Left renal cortex interstitium (tissue), 4 donors: Measurements from ENCODE around the gene SEC16A. TPM values are rescaled to one million over a fixed set of nuclear protein-coding genes. Genes with fewer than 3 reads are reported as not detected.

ENCODE experiments used
- DNase-seq, 4 donors: peaks; one replicate each; pipeline ENCODE4 v3.0.0-alpha.2; 2013; ENCODE audit warnings: low read depth in 4 of 4, low spot score in 2 of 4, missing footprints in 1 of 4
- polyA plus RNA-seq, 4 donors: library from polyadenylated mRNA; unstranded; fragments of 120-200 nt; gene quantifications; one replicate each; pipeline ENCODE4 v1.2.1, GENCODE V29; 2013; ENCODE audit not compliant: insufficient read length in 4 of 4

The SEC16A gene
- polyA plus RNA-seq, 4 donors = 51.9 to 68.5 (median 62.4) TPM

GRCh38 chr9:136444102-136444501 is 38.7 kb downstream of the SEC16A start:
- no peak for DNase-seq

- no peak for DNase-seq
Measured at GRCh38 chr9:136443687-136444086, 39.2 kb downstream of the SEC16A start.

GRCh38 chr9:136443087-136443486 is 39.8 kb downstream of the SEC16A start:
- no peak for DNase-seq

GRCh38 chr9:136442265-136442664 is 40.6 kb downstream of the SEC16A start:
- no peak for DNase-seq

GRCh38 chr9:136441681-136442245 is 41.1 kb downstream of the SEC16A start:
- no peak for DNase-seq

GRCh38 chr9:136441191-136441680 is 41.6 kb downstream of the SEC16A start:
- no peak for DNase-seq

GRCh38 chr9:136439481-136440408 is 43.1 kb downstream of the SEC16A start, which contains the start of gene INPP5E:
Gene INPP5E, minus strand, starts transcription at chr9:136439845. Its CDS starts 426 bp downstream, at chr9:136439419.
- DNase-seq = peak; percentile 23 to 61 (median 33)

GRCh38 chr9:136438548-136439480 is 44.0 kb downstream of the SEC16A start:
- no peak for DNase-seq

GRCh38 chr9:136437839-136438547 is 44.8 kb downstream of the SEC16A start:
- no peak for DNase-seq

GRCh38 chr9:136437430-136437829 is 45.4 kb downstream of the SEC16A start:
- no peak for DNase-seq

GRCh38 chr9:136436055-136436634 is 46.7 kb downstream of the SEC16A start:
- no peak for DNase-seq

- no peak for DNase-seq
Measured at GRCh38 chr9:136434580-136435169, 48.2 kb downstream of the SEC16A start.

- DNase-seq = no peak
Measured at GRCh38 chr9:136433849-136434579, 48.8 kb downstream of the SEC16A start.

- no peak for DNase-seq
Measured at GRCh38 chr9:136433043-136433715, 49.7 kb downstream of the SEC16A start.

- no peak for DNase-seq
Measured at GRCh38 chr9:136432591-136432990, 50.2 kb downstream of the SEC16A start.

- no peak for DNase-seq
Measured at GRCh38 chr9:136431782-136432350, 51.0 kb downstream of the SEC16A start.

- no peak for DNase-seq
Measured at GRCh38 chr9:136430588-136431234, 52.1 kb downstream of the SEC16A start.
